ENCODE results near the gene CDH24. TPM values are rescaled to one million over a fixed set of nuclear protein-coding genes. Genes with fewer than 3 reads are reported as not detected.

CDH24 gene
- total RNA-seq, 2 experiments from 2014 or later = 0.51 to 1.5 TPM

DNA sequence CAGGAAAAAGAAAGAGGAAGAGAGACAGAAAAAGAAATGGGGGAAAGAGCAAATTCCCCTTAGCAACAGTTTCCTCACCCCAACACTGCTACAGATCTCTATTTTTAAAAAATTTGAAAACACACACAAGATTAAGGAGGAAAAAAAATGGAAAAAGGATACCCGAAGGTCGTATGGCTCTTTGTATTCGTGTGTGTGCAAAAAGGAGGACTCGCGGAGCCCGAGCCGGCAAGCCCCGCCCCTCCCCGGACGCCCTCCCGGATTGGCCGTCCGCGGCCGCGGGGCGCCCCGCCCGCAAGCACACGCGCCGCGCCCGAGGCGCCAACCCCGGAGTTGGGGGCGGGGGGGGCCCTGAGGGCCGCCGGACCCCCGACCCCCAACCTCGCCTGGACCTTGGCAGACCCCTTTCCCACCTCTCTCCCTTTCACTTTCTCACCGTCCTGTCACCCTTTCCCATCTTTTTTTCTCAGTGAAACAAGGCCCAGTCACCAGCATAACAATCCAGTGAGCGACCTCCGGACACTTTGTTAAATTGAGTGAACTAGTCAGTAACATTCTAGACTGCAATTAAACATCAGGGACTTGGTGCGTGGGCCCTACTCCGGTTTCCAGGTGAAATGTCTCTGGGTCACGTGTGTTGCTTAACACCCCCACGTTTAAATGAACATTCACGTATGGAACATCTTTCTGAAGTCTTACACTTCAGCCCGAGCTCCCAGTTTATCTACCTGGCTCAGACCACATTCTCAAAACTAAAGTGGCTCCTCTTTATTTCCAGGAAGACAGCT is 47.2 kb downstream of the CDH24 start, which contains the start of gene C14orf93:
C14orf93 (minus strand) TSS at position 205 of the 788 bp plus-strand sequence. CDS start 11,120 bp downstream, outside the sequence.
- Histone ChIP-seq H3K4me3 (ENCODE audit: low read depth, low read length, poor library complexity, severe bottlenecking) (peak within 1 kb of the TSS; percentile 68), H3K79me2 (ENCODE audit: insufficient read depth, low read depth, low read length) (peaks cover 32% of the 10 kb centered on the region; the same call in 1 of the 2 replicates), H3K4me2 (ENCODE audit: low read length) (peak within 1 kb of the TSS; percentile 100), H4K20me1 (ENCODE audit: insufficient read depth, low read length) (no peaks in the 10 kb centered on the region), H3K36me3 (ENCODE audit: insufficient read depth, low read length) (no peaks in the 10 kb centered on the region), H3K9me2 (ENCODE audit: insufficient read depth, low read length) (no peaks in the 10 kb centered on the region), H3K4me1 (ENCODE audit: insufficient read depth, low read length, poor library complexity, severe bottlenecking) (peaks cover 44% of the 10 kb centered on the region), H3K27ac (ENCODE audit: low read depth, low read length, poor library complexity, severe bottlenecking) (peak within 1 kb of the TSS; percentile 82), H2AFZ (ENCODE audit: low read length) (peak within 1 kb of the TSS; percentile 99), H3K9me3 (ENCODE audit: low read length) (no peaks in the 10 kb centered on the region)
- intact Hi-C loops (cut with micrococcal nuclease; ENCODE audit: unreplicated experiment) = loop anchor here (1.0 to 5.0 kb wide), 4 partner anchors 24 to 453 kb away; partner anchors contain the start of genes LRP10, PPP1R3E and PSMB5
- ChIA-PET CTCF (ENCODE audit: unreplicated experiment) (no interaction called here), POLR2A (interaction anchor here (0.5 to 2.0 kb wide), 5 partner anchors 9 to 283 kb away, joined by 3 to 11 read pairs (median 3); no protein-coding TSS in a partner anchor)
- DNase-seq (ENCODE audit: low spot score) = peak; percentile 86
- no peak for TF ChIP-seq EZH2phosphoT487 (IDR thresholded peaks at IDR 0.05; ENCODE audit: borderline replicate concordance, low read depth, low read length)
- TF ChIP-seq, protein P1, sequence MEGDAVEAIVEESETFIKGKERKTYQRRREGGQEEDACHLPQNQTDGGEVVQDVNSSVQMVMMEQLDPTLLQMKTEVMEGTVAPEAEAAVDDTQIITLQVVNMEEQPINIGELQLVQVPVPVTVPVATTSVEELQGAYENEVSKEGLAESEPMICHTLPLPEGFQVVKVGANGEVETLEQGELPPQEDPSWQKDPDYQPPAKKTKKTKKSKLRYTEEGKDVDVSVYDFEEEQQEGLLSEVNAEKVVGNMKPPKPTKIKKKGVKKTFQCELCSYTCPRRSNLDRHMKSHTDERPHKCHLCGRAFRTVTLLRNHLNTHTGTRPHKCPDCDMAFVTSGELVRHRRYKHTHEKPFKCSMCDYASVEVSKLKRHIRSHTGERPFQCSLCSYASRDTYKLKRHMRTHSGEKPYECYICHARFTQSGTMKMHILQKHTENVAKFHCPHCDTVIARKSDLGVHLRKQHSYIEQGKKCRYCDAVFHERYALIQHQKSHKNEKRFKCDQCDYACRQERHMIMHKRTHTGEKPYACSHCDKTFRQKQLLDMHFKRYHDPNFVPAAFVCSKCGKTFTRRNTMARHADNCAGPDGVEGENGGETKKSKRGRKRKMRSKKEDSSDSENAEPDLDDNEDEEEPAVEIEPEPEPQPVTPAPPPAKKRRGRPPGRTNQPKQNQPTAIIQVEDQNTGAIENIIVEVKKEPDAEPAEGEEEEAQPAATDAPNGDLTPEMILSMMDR (conservative IDR thresholded peaks at IDR 0.05; ENCODE audit: low read length) = no peak
- no TSS peak for BruUV-seq (replicated peaks)

DNA sequence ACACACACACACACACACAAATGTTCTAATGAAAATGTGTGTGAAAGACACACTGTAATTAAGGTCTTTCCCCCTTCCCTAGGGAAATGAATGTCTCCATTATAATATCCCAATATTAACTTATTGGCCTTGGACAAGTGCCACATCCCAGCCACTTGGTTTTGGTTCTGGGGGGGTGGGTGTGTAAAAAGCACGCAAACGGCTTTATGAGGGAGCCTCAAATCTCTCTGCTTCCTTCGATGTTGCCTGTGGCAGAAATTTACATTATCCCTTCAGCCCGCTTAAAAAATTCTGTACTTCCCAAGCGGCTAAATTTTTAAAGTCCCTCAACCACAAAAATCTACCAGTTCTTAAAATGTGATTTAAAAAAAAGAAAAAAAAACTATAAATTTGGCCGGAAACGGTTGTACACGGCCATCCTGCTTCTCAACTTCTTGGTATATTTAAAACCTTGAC is 47.8 kb downstream of the CDH24 start:
- DNase-seq (ENCODE audit: low spot score) = no peak
- H4K20me1 ChIP-seq (ENCODE audit: insufficient read depth, low read length) = no peaks in the 10 kb centered on the region
- H3K9me2 ChIP-seq (ENCODE audit: insufficient read depth, low read length) = no peaks in the 10 kb centered on the region
- peak overlapping the region; percentile 99 for H2AFZ ChIP-seq (ENCODE audit: low read length)
- no peaks in the 10 kb centered on the region for H3K9me3 ChIP-seq (ENCODE audit: low read length)
- H3K79me2 ChIP-seq (ENCODE audit: insufficient read depth, low read depth, low read length) = peaks cover 32% of the 10 kb centered on the region; the same call in 1 of the 2 replicates
- H3K4me3 ChIP-seq (ENCODE audit: low read depth, low read length, poor library complexity, severe bottlenecking) = peak overlapping the region; percentile 68
- peaks cover 44% of the 10 kb centered on the region for H3K4me1 ChIP-seq (ENCODE audit: insufficient read depth, low read length, poor library complexity, severe bottlenecking)
- BruUV-seq (replicated peaks) = TSS peak; percentile 93
- H3K36me3 ChIP-seq (ENCODE audit: insufficient read depth, low read length) = no peaks in the 10 kb centered on the region
- CTCF ChIA-PET (ENCODE audit: unreplicated experiment) = interaction anchor here (0.8 kb wide), 1 partner anchor 48 kb away, joined by 4 read pairs; no protein-coding TSS in a partner anchor
- POLR2A ChIA-PET = interaction anchor here (1.2 kb wide), 1 partner anchor 14 kb away, joined by 3 read pairs; no protein-coding TSS in a partner anchor
- intact Hi-C loops (cut with micrococcal nuclease; ENCODE audit: unreplicated experiment) = loop anchor here (5.0 kb wide), 3 partner anchors 137 to 452 kb away; partner anchors contain the start of genes LRP10 and PPP1R3E
- peak overlapping the region; percentile 82 for H3K27ac ChIP-seq (ENCODE audit: low read depth, low read length, poor library complexity, severe bottlenecking)
- TF ChIP-seq EZH2phosphoT487 (IDR thresholded peaks at IDR 0.05; ENCODE audit: borderline replicate concordance, low read depth, low read length) = no peak
- TF ChIP-seq, protein P1 (conservative IDR thresholded peaks at IDR 0.05; ENCODE audit: low read length) = no peak
- H3K4me2 ChIP-seq (ENCODE audit: low read length) = peak overlapping the region; percentile 100

Measured in OCI-LY7 (cell line).